T-cell (primary cell): ENCODE measurements around the gene CD274. TPM values are rescaled to one million over a fixed set of nuclear protein-coding genes. Genes with fewer than 3 reads are reported as not detected.

Experiments
- ATAC-seq, 4 experiments: fragments of 200-7000 bp in 3 of 4; fragments of 150-1000 bp in 1 of 4; cut with Tn5 transposase; replicated peaks in 1 of 4; 1 replicate in 3 of 4; 2 replicates in 1 of 4; pipeline ENCODE4 v1.10.0; 2021; ENCODE audit warnings: moderate library complexity in 3 of 4, mild to moderate bottlenecking in 2 of 4, moderate number of reproducible peaks in 1 of 4
- CTCF ChIA-PET, 2 donors: fragments of 300-600 bp; sonication (Branson Sonifier 250); formaldehyde crosslinking; loops; one replicate each; lab custom pipeline; 2022; ENCODE audit warnings: antibody characterized with exemption in 2 of 2; lab: Charles Lee
- POLR2A ChIA-PET, 2 donors: fragments of 300-600 bp; sonication (Branson Sonifier 250); formaldehyde crosslinking; loops; one replicate each; lab custom pipeline; 2022; ENCODE audit warnings: antibody characterized with exemption in 2 of 2; lab: Charles Lee
- DNase-seq, 35 experiments: peaks; one replicate each; pipeline versions ENCODE4 v3.0.0 to v3.0.0-alpha.2; 2013 to 2023
- H3K27ac ChIP-seq: one replicate; pipeline ENCODE4 v1.5.1; 2013; ENCODE audit warnings: low read length
- H3K27me3 ChIP-seq, 2 experiments: replicated peaks in 1 of 2; 1 replicate in 1 of 2; 2 replicates in 1 of 2; pipeline versions ENCODE4 v1.6.1 to v1.7.0; 2013; ENCODE audit warnings: low read length in 1 of 2, mixed read lengths in 1 of 2; ENCODE audit not compliant: control insufficient read depth in 2 of 2, insufficient read depth in 2 of 2; ENCODE audit errors: extremely low read depth in 1 of 2
- H3K36me3 ChIP-seq, 2 donors: 1 replicate in 1 of 2; 2 replicates in 1 of 2; pipeline versions ENCODE4 v1.6.1 to v1.7.0; 2013; ENCODE audit warnings: low read length in 1 of 2; ENCODE audit not compliant: control insufficient read depth in 2 of 2, insufficient read depth in 1 of 2; ENCODE audit errors: extremely low read depth in 1 of 2
- H3K4me1 ChIP-seq, 2 experiments: 1 replicate in 1 of 2; 2 replicates in 1 of 2; pipeline versions ENCODE4 v1.6.1 to v1.7.0; 2013; ENCODE audit warnings: low read length in 2 of 2, mixed read lengths in 1 of 2; ENCODE audit not compliant: insufficient read depth in 2 of 2, control insufficient read depth in 1 of 2; ENCODE audit errors: extremely low read depth in 1 of 2
- H3K4me3 ChIP-seq, 2 donors: 1 replicate in 1 of 2; 2 replicates in 1 of 2; pipeline versions ENCODE4 v1.5.1 to v1.7.0; 2013; ENCODE audit warnings: mild to moderate bottlenecking in 2 of 2, low read length in 1 of 2, moderate library complexity in 1 of 2; ENCODE audit not compliant: control insufficient read depth in 1 of 2; ENCODE audit errors: extremely low read depth in 1 of 2
- H3K9me3 ChIP-seq: 2 replicates; pipeline ENCODE4 v1.7.0; 2013
- H3K27ac Mint-ChIP-seq, 2 donors: one replicate each; pipeline ENCODE4 v1.8.0; 2020 to 2021; ENCODE audit warnings: mild to moderate bottlenecking in 2 of 2, mixed read lengths in 2 of 2
- H3K27me3 Mint-ChIP-seq, 2 donors: one replicate each; pipeline ENCODE4 v1.8.0; 2021 to 2022; ENCODE audit warnings: mixed read lengths in 2 of 2
- H3K36me3 Mint-ChIP-seq: one replicate; pipeline ENCODE4 v1.8.0; 2021; ENCODE audit warnings: mixed read lengths
- H3K4me1 Mint-ChIP-seq, 3 donors: one replicate each; pipeline ENCODE4 v1.8.0; 2020 to 2022; ENCODE audit warnings: mixed read lengths in 3 of 3, mild to moderate bottlenecking in 1 of 3
- H3K4me3 Mint-ChIP-seq, 3 donors: one replicate each; pipeline ENCODE4 v1.8.0; 2020 to 2022; ENCODE audit warnings: mild to moderate bottlenecking in 3 of 3, mixed read lengths in 3 of 3, moderate library complexity in 3 of 3
- H3K9me3 Mint-ChIP-seq, 3 donors: one replicate each; pipeline ENCODE4 v1.8.0; 2020 to 2022; ENCODE audit warnings: mixed read lengths in 3 of 3
- WGBS: methylation state at CpG from one replicate; pipeline ENCODE4 v1.1.5; 2013; ENCODE audit warnings: missing lambda C conversion rate; ENCODE audit not compliant: insufficient coverage; 5-methylcytosine and 5-hydroxymethylcytosine counted together
- total RNA-seq, 35 experiments: library from RNA in 6 of 35; stranded (reverse) in 6 of 35; fragments of 120-200 nt in 1 of 35; gene quantifications; one replicate each; pipeline versions ENCODE4 v1.2.1 to v1.2.4 and lab custom pipeline; 2013 to 2026

CD274 gene
- total RNA-seq, 5 donors from 2014 or later (not counting 1 experiment from before 2014, with no cell fraction given), result 6.6 to 11.4 (median 7.2) TPM

GRCh38 chr9:5486988-5487387, 36.6 kb downstream of the CD274 start:
- ChIA-PET POLR2A (interaction anchor here in 1 of 2 donors (0.6 kb wide), 1 partner anchor 1529 kb away, joined by 3 read pairs; no protein-coding TSS in a partner anchor), CTCF (no interaction called here)
- DNase-seq (no peak), ATAC-seq (no peak)
- no peaks in the 10 kb centered on the region for H3K4me1 Mint-ChIP-seq
- no peak overlapping the region for H3K4me3 Mint-ChIP-seq
- H3K36me3 Mint-ChIP-seq, result no peaks in the 10 kb centered on the region
- Histone ChIP-seq H3K4me3 (no peak overlapping the region), H3K36me3 (no peaks in the 10 kb centered on the region), H3K4me1 (no peaks in the 10 kb centered on the region), H3K27me3 (no peaks in the 10 kb centered on the region), H3K9me3 (no peaks in the 10 kb centered on the region), H3K27ac (no peak overlapping the region)
- no peak overlapping the region for H3K27ac Mint-ChIP-seq
- 95% methylated on average over 4 of the region's 5 CpGs for WGBS
- peaks cover 0 to 1% of the 10 kb centered on the region in 2 donors for H3K27me3 Mint-ChIP-seq
- no peaks in the 10 kb centered on the region for H3K9me3 Mint-ChIP-seq

- H3K9me3 Mint-ChIP-seq, result no peaks in the 10 kb centered on the region
- Histone ChIP-seq H3K9me3 (no peaks in the 10 kb centered on the region), H3K4me3 (no peak overlapping the region), H3K36me3 (no peaks in the 10 kb centered on the region), H3K27ac (no peak overlapping the region), H3K27me3 (no peaks in the 10 kb centered on the region), H3K4me1 (no peaks in the 10 kb centered on the region)
- ATAC-seq (no peak), DNase-seq (no peak)
- no peaks in the 10 kb centered on the region for H3K36me3 Mint-ChIP-seq
- WGBS, result 89% methylated on average over 4 of the region's 9 CpGs
- no peaks in the 10 kb centered on the region for H3K27me3 Mint-ChIP-seq
- H3K27ac Mint-ChIP-seq, result no peak overlapping the region
- CTCF ChIA-PET, result interaction anchor here in 1 of 2 donors (0.7 kb wide), 1 partner anchor 53 kb away, joined by 3 read pairs; no protein-coding TSS in a partner anchor
- peaks cover 4 to 6% (median 5%) of the 10 kb centered on the region in 3 donors for H3K4me1 Mint-ChIP-seq
- H3K4me3 Mint-ChIP-seq, result no peak overlapping the region
- POLR2A ChIA-PET, result interaction anchor here in 1 of 2 donors (0.5 to 0.8 kb wide), 3 partner anchors 24 to 1143 kb away, joined by 3 to 4 read pairs (median 3); no protein-coding TSS in a partner anchor
Observed at GRCh38 chr9:5488221-5489008, 38.1 kb downstream of the CD274 start.

- Mint-ChIP-seq H3K36me3 (no peaks in the 10 kb centered on the region), H3K27me3 (no peaks in the 10 kb centered on the region), H3K9me3 (no peaks in the 10 kb centered on the region), H3K4me1 (peaks cover 11 to 15% (median 12%) of the 10 kb centered on the region in 3 donors), H3K27ac (no peak overlapping the region), H3K4me3 (no peak overlapping the region)
- no peak for DNase-seq
- CTCF ChIA-PET, result no interaction called here
- no peaks in the 10 kb centered on the region for H3K27me3 ChIP-seq
- WGBS, result 85% methylated on average over 5 of the region's 9 CpGs
- H3K4me3 ChIP-seq, result no peak overlapping the region
- no peak overlapping the region for H3K27ac ChIP-seq
- H3K4me1 ChIP-seq, result peaks cover 0 to 5% of the 10 kb centered on the region in 2 experiments
- POLR2A ChIA-PET, result no interaction called here
- no peak for ATAC-seq
- no peaks in the 10 kb centered on the region for H3K9me3 ChIP-seq
- H3K36me3 ChIP-seq, result no peaks in the 10 kb centered on the region
Observed at GRCh38 chr9:5489630-5490490, 39.5 kb downstream of the CD274 start.

- Mint-ChIP-seq H3K36me3 (no peaks in the 10 kb centered on the region), H3K27me3 (no peaks in the 10 kb centered on the region), H3K9me3 (no peaks in the 10 kb centered on the region), H3K4me3 (no peak overlapping the region), H3K27ac (peak overlapping the region in 1 of 2 donors; percentile 53), H3K4me1 (peaks cover 11 to 15% (median 12%) of the 10 kb centered on the region in 3 donors)
- no peak overlapping the region for H3K4me3 ChIP-seq
- DNase-seq (no peak), ATAC-seq (no peak)
- ChIA-PET CTCF (interaction anchor here in 1 of 2 donors (0.9 kb wide), 1 partner anchor 43 kb away, joined by 3 read pairs; the partner anchor contains the start of gene CD274), POLR2A (no interaction called here)
- no peaks in the 10 kb centered on the region for H3K36me3 ChIP-seq
- WGBS, result no CpG with 5 or more reads among the region's 1 CpG
- H3K27me3 ChIP-seq, result no peaks in the 10 kb centered on the region
- H3K4me1 ChIP-seq, result peaks cover 0 to 5% of the 10 kb centered on the region in 2 experiments
- H3K9me3 ChIP-seq, result no peaks in the 10 kb centered on the region
- H3K27ac ChIP-seq, result no peak overlapping the region
Observed at GRCh38 chr9:5492965-5493678, 42.8 kb downstream of the CD274 start.

GRCh38 chr9:5493679-5494511, 43.6 kb downstream of the CD274 start:
- POLR2A ChIA-PET, result interaction anchor here in 1 of 2 donors (0.6 kb wide), 1 partner anchor 11 kb away, joined by 3 read pairs; no protein-coding TSS in a partner anchor
- WGBS, result 62% methylated on average over 5 of the region's 8 CpGs
- no peaks in the 10 kb centered on the region for H3K9me3 Mint-ChIP-seq
- no peaks in the 10 kb centered on the region for H3K36me3 ChIP-seq
- ATAC-seq (peak in 1 of 4 experiments; percentile 32), DNase-seq (no peak)
- no peaks in the 10 kb centered on the region for H3K9me3 ChIP-seq
- no peak overlapping the region for H3K27ac ChIP-seq
- peaks cover 0 to 5% of the 10 kb centered on the region in 2 experiments for H3K4me1 ChIP-seq
- H3K27me3 ChIP-seq, result no peaks in the 10 kb centered on the region
- CTCF ChIA-PET, result interaction anchor here (0.7 to 0.9 kb wide), 2 partner anchors 44 to 762 kb away, joined by 3 to 5 read pairs; partner anchors contain the start of gene CD274 (in 1 of the 2)
- no peaks in the 10 kb centered on the region for H3K27me3 Mint-ChIP-seq
- no peak overlapping the region for H3K4me3 ChIP-seq
- H3K4me1 Mint-ChIP-seq, result peaks cover 11 to 15% (median 12%) of the 10 kb centered on the region in 3 donors
- no peaks in the 10 kb centered on the region for H3K36me3 Mint-ChIP-seq
- peak overlapping the region; percentile 15 to 83 for H3K27ac Mint-ChIP-seq
- H3K4me3 Mint-ChIP-seq, result no peak overlapping the region
